PC-3 (cell line): Measurements from ENCODE around the gene AKT1. TPM values are rescaled to one million over a fixed set of nuclear protein-coding genes. Genes with fewer than 3 reads are reported as not detected.
"Not testable (repeated sequence)": the region's sequence is repeated elsewhere in the genome, so short reads cannot be mapped to it uniquely, and the experiment has no call there.

Source experiments
- ATAC-seq: fragments of 200-7000 bp; cut with Tn5 transposase; 2 replicates; pipeline ENCODE4 v1.9.1; 2020; ENCODE audit warnings: mild to moderate bottlenecking, moderate library complexity
- BruUV-seq: library from RNA; stranded (reverse); fragments of 400-500 nt; replicated peaks from 2 replicates; lab custom pipeline; 2021; lab: Mats Ljungman, UMichigan
- CTCF ChIA-PET: fragments of 300-600 bp; sonication (Branson Sonifier 250); formaldehyde crosslinking; loops from one replicate; lab custom pipeline; 2022; ENCODE audit warnings: antibody characterized with exemption; lab: Charles Lee
- POLR2A ChIA-PET: fragments of 300-600 bp; sonication (Branson Sonifier 250); formaldehyde crosslinking; loops from one replicate; lab custom pipeline; 2022; ENCODE audit warnings: antibody characterized with exemption; ENCODE audit not compliant: unreplicated experiment; lab: Charles Lee
- DNase-seq: peaks from one replicate; pipeline ENCODE4 v3.0.0-alpha.2; 2015
- H2AFZ ChIP-seq: fragments of 300-600 bp; sonication (generic); 2 replicates; pipeline ENCODE4 v1.6.0; 2016; ENCODE audit warnings: antibody characterized with exemption, low read length
- H3F3A ChIP-seq: fragments of 300-600 bp; sonication (generic); one replicate; pipeline ENCODE4 v1.6.0; 2017; ENCODE audit warnings: antibody characterized with exemption, low read length, control low read depth, mild to moderate bottlenecking; ENCODE audit not compliant: unreplicated experiment
- H3K27ac ChIP-seq: fragments of 300-600 bp; sonication (generic); 2 replicates; pipeline ENCODE4 v1.5.1; 2016; ENCODE audit warnings: mild to moderate bottlenecking, low read length
- H3K27me3 ChIP-seq: fragments of 300-600 bp; sonication (generic); 2 replicates; pipeline ENCODE4 v1.6.1; 2016; ENCODE audit warnings: low read length, mixed read lengths
- H3K36me3 ChIP-seq: fragments of 300-600 bp; sonication (generic); 2 replicates; pipeline ENCODE4 v1.6.1; 2016; ENCODE audit warnings: low read depth, mixed run types, low read length, mixed read lengths
- H3K4me1 ChIP-seq: fragments of 300-600 bp; sonication (generic); 2 replicates; pipeline ENCODE4 v1.5.1; 2016; ENCODE audit warnings: low read length; ENCODE audit not compliant: insufficient read depth
- H3K4me2 ChIP-seq: fragments of 300-600 bp; sonication (generic); 2 replicates; pipeline ENCODE4 v1.6.0; 2016; ENCODE audit warnings: low read length
- H3K4me3 ChIP-seq: fragments of 300-600 bp; sonication (generic); 2 replicates; pipeline ENCODE4 v1.5.1; 2016; ENCODE audit warnings: mild to moderate bottlenecking, low read length, mixed read lengths
- H3K79me2 ChIP-seq: fragments of 300-600 bp; sonication (generic); 2 replicates; pipeline ENCODE4 v1.6.1; 2017; ENCODE audit warnings: low read length, mixed read lengths
- H3K9ac ChIP-seq: fragments of 300-600 bp; sonication (generic); 2 replicates; pipeline ENCODE4 v1.6.0; 2016; ENCODE audit warnings: mild to moderate bottlenecking, low read length
- H3K9me2 ChIP-seq: fragments of 300-600 bp; sonication (generic); replicated peaks from 2 replicates; pipeline ENCODE4 v1.6.1; 2016; ENCODE audit warnings: mixed run types, low read length, mixed read lengths
- H3K9me3 ChIP-seq: fragments of 300-600 bp; sonication (generic); 2 replicates; pipeline ENCODE4 v1.6.1; 2016; ENCODE audit warnings: low read length, mixed read lengths
- H4K20me1 ChIP-seq: fragments of 300-600 bp; sonication (generic); 2 replicates; pipeline ENCODE4 v1.6.1; 2016; ENCODE audit warnings: low read length, mixed read lengths
- EZH2 ChIP-seq: fragments of 300-600 bp; sonication (generic); IDR thresholded peaks from one replicate; pipeline ENCODE4 v1.6.1; 2017; ENCODE audit warnings: antibody characterized with exemption, mild to moderate bottlenecking, low read length; ENCODE audit not compliant: unreplicated experiment
- EZH2phosphoT487 ChIP-seq: fragments of 300-600 bp; sonication (generic); IDR thresholded peaks from 2 replicates; pipeline ENCODE4 v1.6.1; 2018; ENCODE audit warnings: mild to moderate bottlenecking, antibody characterized with exemption, low read length, borderline replicate concordance
- intact Hi-C: fragments of 100-400 bp; cut with micrococcal nuclease; formaldehyde crosslinking; loops from 2 replicates; pipeline ENCODE4 v1.9.0; 2023
- total RNA-seq: library from RNA; depleted of rRNA; stranded (reverse); fragments of >200 nt; gene quantifications from 2 replicates; pipeline ENCODE4 v1.2.3, GENCODE V29; 2014
- TF ChIP-seq, protein P1 (sequence below): fragments of 300-600 bp; sonication (generic); conservative IDR thresholded peaks from 2 replicates; pipeline ENCODE4 v1.5.1; 2017; ENCODE audit warnings: antibody characterized with exemption, low read depth, mild to moderate bottlenecking, low read length

Gene AKT1
- total RNA-seq, 1 experiment from 2014 or later = 196 TPM

DNA sequence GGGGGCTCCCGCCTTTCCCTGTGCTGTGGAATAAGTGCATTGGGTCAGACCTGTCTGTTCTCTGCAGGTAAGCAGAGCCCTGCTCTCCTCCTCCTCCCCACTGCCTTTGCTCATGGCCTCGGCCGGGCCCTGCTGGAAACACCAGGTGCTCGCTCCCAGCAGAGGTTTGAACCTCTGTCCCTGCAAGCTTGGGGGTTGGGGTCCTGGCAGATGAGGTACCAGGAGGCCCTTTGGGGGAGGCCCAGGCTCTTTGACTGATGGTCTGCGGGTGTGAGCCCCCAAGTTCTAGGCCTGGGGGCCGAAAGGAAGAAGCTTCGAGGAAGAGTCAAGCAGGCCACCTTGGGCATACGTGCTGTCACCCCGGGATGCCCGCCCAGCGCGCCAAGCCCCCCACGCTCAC, 47.5 kb upstream of the AKT1 start:
- CTCF ChIA-PET = interaction anchor here (0.7 kb wide), 1 partner anchor 16 kb away, joined by 5 read pairs; no protein-coding TSS in a partner anchor
- H2AFZ ChIP-seq = no peak overlapping the region

DNA sequence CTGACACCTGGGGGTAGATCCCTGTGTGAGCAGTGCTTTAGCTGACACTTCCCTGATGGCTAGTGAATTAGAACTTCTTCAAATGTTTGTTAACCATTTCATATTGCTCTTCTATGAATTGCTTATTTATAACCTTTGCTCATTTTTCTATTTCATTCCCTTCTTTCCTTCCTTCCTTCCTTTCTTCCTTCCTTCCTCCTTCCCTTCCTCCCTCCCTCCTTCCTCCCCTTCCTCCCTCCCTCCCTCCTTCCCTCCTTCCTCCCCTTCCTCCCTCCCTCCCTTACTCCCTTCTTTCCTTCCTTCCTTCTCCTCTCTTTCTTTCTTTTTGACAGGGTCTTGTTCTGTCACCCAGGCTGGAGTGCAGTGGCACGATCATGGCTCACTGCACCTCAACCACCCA, 46.2 kb upstream of the AKT1 start:
- Histone ChIP-seq H3K9me3 (no peaks in the 10 kb centered on the region), H3F3A (no peaks in the 10 kb centered on the region), H3K4me1 (no peaks in the 10 kb centered on the region), H3K9me2 (no peaks in the 10 kb centered on the region), H3K9ac (no peak overlapping the region), H3K27me3 (peaks cover 32% of the 10 kb centered on the region), H3K36me3 (no peaks in the 10 kb centered on the region), H3K27ac (no peak overlapping the region), H3K4me2 (no peak overlapping the region), H2AFZ (no peak overlapping the region), H3K79me2 (no peaks in the 10 kb centered on the region), H3K4me3 (no peak overlapping the region), H4K20me1 (no peaks in the 10 kb centered on the region)
- ChIA-PET POLR2A (no interaction called here), CTCF (interaction anchor here (0.6 kb wide), 1 partner anchor 73 kb away, joined by 3 read pairs; no protein-coding TSS in a partner anchor)
- intact Hi-C loops = no loop called here
- TF ChIP-seq EZH2 (no peak), EZH2phosphoT487 (no peak)
- TF ChIP-seq, protein P1, sequence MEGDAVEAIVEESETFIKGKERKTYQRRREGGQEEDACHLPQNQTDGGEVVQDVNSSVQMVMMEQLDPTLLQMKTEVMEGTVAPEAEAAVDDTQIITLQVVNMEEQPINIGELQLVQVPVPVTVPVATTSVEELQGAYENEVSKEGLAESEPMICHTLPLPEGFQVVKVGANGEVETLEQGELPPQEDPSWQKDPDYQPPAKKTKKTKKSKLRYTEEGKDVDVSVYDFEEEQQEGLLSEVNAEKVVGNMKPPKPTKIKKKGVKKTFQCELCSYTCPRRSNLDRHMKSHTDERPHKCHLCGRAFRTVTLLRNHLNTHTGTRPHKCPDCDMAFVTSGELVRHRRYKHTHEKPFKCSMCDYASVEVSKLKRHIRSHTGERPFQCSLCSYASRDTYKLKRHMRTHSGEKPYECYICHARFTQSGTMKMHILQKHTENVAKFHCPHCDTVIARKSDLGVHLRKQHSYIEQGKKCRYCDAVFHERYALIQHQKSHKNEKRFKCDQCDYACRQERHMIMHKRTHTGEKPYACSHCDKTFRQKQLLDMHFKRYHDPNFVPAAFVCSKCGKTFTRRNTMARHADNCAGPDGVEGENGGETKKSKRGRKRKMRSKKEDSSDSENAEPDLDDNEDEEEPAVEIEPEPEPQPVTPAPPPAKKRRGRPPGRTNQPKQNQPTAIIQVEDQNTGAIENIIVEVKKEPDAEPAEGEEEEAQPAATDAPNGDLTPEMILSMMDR = no peak
- BruUV-seq = no TSS peak
- DNase-seq (no peak), ATAC-seq (no peak)

More for the DNA sequence above, 47.5 kb upstream of the AKT1 start:
- POLR2A ChIA-PET = no interaction called here
- no TSS peak for BruUV-seq
- no peak overlapping the region for H3K4me3 ChIP-seq
- no peaks in the 10 kb centered on the region for H3K36me3 ChIP-seq
- no peak for ATAC-seq
- peaks cover 32% of the 10 kb centered on the region for H3K27me3 ChIP-seq
- no peaks in the 10 kb centered on the region for H3K79me2 ChIP-seq
- H3K9me2 ChIP-seq = no peaks in the 10 kb centered on the region
- intact Hi-C loops = no loop called here
- H3K27ac ChIP-seq = no peak overlapping the region
- H4K20me1 ChIP-seq = no peaks in the 10 kb centered on the region
- no peaks in the 10 kb centered on the region for H3K4me1 ChIP-seq
- H3K9me3 ChIP-seq = no peaks in the 10 kb centered on the region
- H3K9ac ChIP-seq = no peak overlapping the region
- no peak for TF ChIP-seq EZH2
- no peak for TF ChIP-seq EZH2phosphoT487
- TF ChIP-seq, protein P1 = no peak
- H3K4me2 ChIP-seq = no peak overlapping the region
- no peak for DNase-seq
- no peaks in the 10 kb centered on the region for H3F3A ChIP-seq

DNA sequence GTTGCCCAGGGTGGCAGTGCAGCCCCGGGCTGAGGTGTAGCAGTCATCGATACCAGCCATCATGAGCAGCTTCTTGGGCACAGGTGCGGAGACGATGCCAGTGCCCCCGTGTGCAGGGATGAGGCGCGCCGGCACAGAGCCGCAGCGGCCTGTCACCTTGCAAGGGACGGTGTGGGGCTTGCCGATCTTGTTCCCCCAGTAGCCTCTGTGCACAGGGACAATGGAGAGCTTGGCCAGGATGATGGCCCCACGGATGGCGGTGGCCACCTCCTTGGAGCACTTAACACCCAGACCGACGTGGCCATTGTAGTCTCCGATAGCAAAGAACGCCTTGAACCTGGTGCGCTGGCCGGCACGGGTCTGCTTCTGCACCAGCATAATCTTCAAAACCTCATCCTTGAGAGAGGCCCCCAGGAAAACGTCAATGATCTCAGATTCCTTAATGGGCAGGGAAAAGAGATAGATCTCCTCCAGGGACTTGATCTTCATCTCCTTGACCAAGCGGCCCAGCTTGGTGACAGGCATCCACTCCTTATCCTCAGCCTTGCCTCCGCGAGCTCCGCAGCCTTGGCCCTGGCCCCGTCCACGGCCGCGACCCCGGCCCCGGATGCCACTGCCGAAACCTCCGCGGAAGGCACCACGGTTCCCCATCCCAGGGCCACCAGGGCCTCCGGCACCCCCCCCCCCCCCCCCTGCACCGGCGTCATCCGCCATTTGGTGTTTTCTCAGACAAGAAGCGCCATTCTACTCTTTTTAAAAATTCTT, 40.8 kb upstream of the AKT1 start:
- H3K9ac ChIP-seq, H3K27me3 ChIP-seq, H4K20me1 ChIP-seq, H2AFZ ChIP-seq, H3K36me3 ChIP-seq, intact Hi-C loops, H3K9me2 ChIP-seq, H3K9me3 ChIP-seq, POLR2A ChIA-PET, ATAC-seq, DNase-seq, H3F3A ChIP-seq, CTCF ChIA-PET, BruUV-seq, H3K79me2 ChIP-seq, H3K27ac ChIP-seq, H3K4me2 ChIP-seq, H3K4me1 ChIP-seq, H3K4me3 ChIP-seq: not testable (repeated sequence)
